PC-3 (cell line): ENCODE data around the gene SLC41A3.

Experiments
- CTCF ChIP-seq: fragments of 300-600 bp; sonication (generic); conservative IDR thresholded peaks from 2 replicates; pipeline ENCODE4 v1.5.1; 2017; ENCODE audit warnings: antibody characterized with exemption, low read depth, mild to moderate bottlenecking, low read length
- EZH2 ChIP-seq: fragments of 300-600 bp; sonication (generic); IDR thresholded peaks from one replicate; pipeline ENCODE4 v1.6.1; 2017; ENCODE audit warnings: antibody characterized with exemption, mild to moderate bottlenecking, low read length; ENCODE audit not compliant: unreplicated experiment
- EZH2phosphoT487 ChIP-seq: fragments of 300-600 bp; sonication (generic); IDR thresholded peaks from 2 replicates; pipeline ENCODE4 v1.6.1; 2018; ENCODE audit warnings: mild to moderate bottlenecking, antibody characterized with exemption, low read length, borderline replicate concordance

GRCh38 chr3:125967156-125967555 is 116.8 kb downstream of the SLC41A3 start:
- TF ChIP-seq CTCF (no peak), EZH2 (no peak), EZH2phosphoT487 (no peak)
